PC-9 (cell line): ENCODE measurements around the gene DNAJB13. TPM values are rescaled to one million over a fixed set of nuclear protein-coding genes. Genes with fewer than 3 reads are reported as not detected.
A peak's percentile ranks its signal among the peaks of the same experiment; 100 is the strongest.

Experiments used
- BruUV-seq: library from RNA; stranded (reverse); fragments of 400-500 nt; replicated peaks from 2 replicates; lab custom pipeline; 2021; lab: Mats Ljungman, UMichigan
- CTCF ChIA-PET: fragments of 300-600 bp; sonication (Branson Sonifier 250); formaldehyde crosslinking; loops from one replicate; lab custom pipeline; 2022; ENCODE audit warnings: antibody characterized with exemption; lab: Charles Lee
- POLR2A ChIA-PET: fragments of 300-600 bp; sonication (Branson Sonifier 250); formaldehyde crosslinking; loops from one replicate; lab custom pipeline; 2022; ENCODE audit warnings: antibody characterized with exemption; ENCODE audit not compliant: unreplicated experiment; lab: Charles Lee
- DNase-seq, 2 experiments: peaks; one replicate each; pipeline versions ENCODE4 v3.0.0 to v3.0.0-alpha.2; 2015 to 2022; ENCODE audit warnings: mixed read lengths in 1 of 2
- H2AFZ ChIP-seq: fragments of 200-600 bp; sonication (generic); 2 replicates; pipeline ENCODE4 v1.8.1; 2017; ENCODE audit warnings: antibody characterized with exemption
- H3F3A ChIP-seq: fragments of 200-600 bp; sonication (generic); 2 replicates; pipeline ENCODE4 v1.8.1; 2017; ENCODE audit warnings: antibody characterized with exemption, mild to moderate bottlenecking, low read depth; ENCODE audit not compliant: insufficient read depth
- H3K27ac ChIP-seq: fragments of 200-600 bp; sonication (generic); 2 replicates; pipeline ENCODE4 v1.6.1; 2016; ENCODE audit warnings: mixed run types
- H3K27me3 ChIP-seq: fragments of 200-600 bp; sonication (generic); 2 replicates; pipeline ENCODE4 v1.6.1; 2016; ENCODE audit warnings: low read depth, mixed run types; ENCODE audit not compliant: insufficient read depth
- H3K36me3 ChIP-seq: fragments of 200-600 bp; sonication (generic); 2 replicates; pipeline ENCODE4 v1.6.1; 2016; ENCODE audit warnings: low read depth, mixed run types
- H3K4me1 ChIP-seq: fragments of 200-600 bp; sonication (generic); replicated peaks from 2 replicates; pipeline ENCODE4 v1.6.1; 2016; ENCODE audit warnings: mixed run types; ENCODE audit not compliant: insufficient read depth
- H3K4me2 ChIP-seq: fragments of 200-600 bp; sonication (generic); 2 replicates; pipeline ENCODE4 v1.6.1; 2017; ENCODE audit warnings: mixed run types
- H3K4me3 ChIP-seq: fragments of 200-600 bp; sonication (generic); 2 replicates; pipeline ENCODE4 v1.6.1; 2016; ENCODE audit warnings: mixed run types
- H3K79me2 ChIP-seq: fragments of 200-600 bp; sonication (generic); 2 replicates; pipeline ENCODE4 v1.6.1; 2017; ENCODE audit warnings: low read depth, mixed run types
- H3K9me2 ChIP-seq: fragments of 200-600 bp; sonication (generic); 2 replicates; pipeline ENCODE4 v1.8.1; 2017; ENCODE audit warnings: mild to moderate bottlenecking; ENCODE audit not compliant: insufficient read depth
- H3K9me3 ChIP-seq: fragments of 200-600 bp; sonication (generic); 2 replicates; pipeline ENCODE4 v1.8.1; 2016; ENCODE audit warnings: low read depth; ENCODE audit not compliant: insufficient read depth
- H4K20me1 ChIP-seq: fragments of 200-600 bp; sonication (generic); 2 replicates; pipeline ENCODE4 v1.8.1; 2017; ENCODE audit not compliant: insufficient read depth
- EZH2 ChIP-seq: fragments of 200-600 bp; sonication (generic); IDR thresholded peaks from 2 replicates; pipeline ENCODE4 v1.8.0; 2017; ENCODE audit warnings: antibody characterized with exemption, low read depth
- intact Hi-C: fragments of 100-400 bp; cut with micrococcal nuclease; formaldehyde crosslinking; loops from one replicate; pipeline ENCODE4 v1.10.0; 2022; ENCODE audit not compliant: unreplicated experiment
- total RNA-seq: library from RNA; stranded (reverse); gene quantifications from 2 replicates; pipeline ENCODE4 v1.2.3, GENCODE V29; 2021
- TF ChIP-seq, protein P1 (sequence below): fragments of 200-600 bp; sonication (generic); conservative IDR thresholded peaks from 2 replicates; pipeline ENCODE4 v1.6.1; 2017; ENCODE audit warnings: mixed run types, antibody characterized with exemption, mild to moderate bottlenecking, moderate library complexity

DNAJB13 gene
- total RNA-seq, 1 experiment from 2014 or later: 0.79 TPM

DNA sequence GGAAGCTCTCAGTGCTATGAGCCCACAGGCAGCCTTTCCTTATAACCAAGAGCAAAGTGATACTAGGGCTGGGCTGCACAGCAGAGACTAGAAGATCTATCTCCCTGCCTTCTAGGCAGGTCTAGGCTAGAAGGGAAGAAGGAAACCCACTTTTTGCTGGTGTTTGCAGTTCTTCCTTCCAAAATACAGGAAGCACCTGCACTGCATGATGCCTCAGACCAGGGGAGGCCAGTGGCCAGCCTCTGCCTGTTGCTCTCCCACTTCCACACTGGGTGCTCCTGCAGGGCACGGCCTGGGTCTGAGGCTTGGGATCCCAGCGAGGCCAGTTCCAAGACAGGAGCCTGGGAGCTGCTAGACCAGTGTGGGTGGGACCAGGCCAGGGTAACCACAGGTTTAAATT is 64.1 kb downstream of the DNAJB13 start:
- Histone ChIP-seq H3K27me3 (no peaks in the 10 kb centered on the region), H3K9me2 (no peaks in the 10 kb centered on the region), H4K20me1 (no peaks in the 10 kb centered on the region), H3K4me3 (no peak overlapping the region), H2AFZ (no peak overlapping the region), H3K36me3 (0 out of 2 replicates have a peak, but pooled peaks cover 15% of the 10 kb centered on the region), H3K4me1 (peaks cover 25% of the 10 kb centered on the region), H3K9me3 (no peaks in the 10 kb centered on the region), H3F3A (peaks cover 23% of the 10 kb centered on the region; the same call in 1 of the 2 replicates), H3K27ac (no peak overlapping the region), H3K4me2 (no peak overlapping the region), H3K79me2 (no peaks in the 10 kb centered on the region)
- intact Hi-C loops: no loop called here
- ChIA-PET CTCF (interaction anchor here (0.6 kb wide), 1 partner anchor 23 kb away, joined by 7 read pairs; no protein-coding TSS in a partner anchor), POLR2A (interaction anchor here (0.5 kb wide), 1 partner anchor 115 kb away, joined by 3 read pairs; no protein-coding TSS in a partner anchor)
- no TSS peak for BruUV-seq
- no peak for DNase-seq
- TF ChIP-seq, protein P1, sequence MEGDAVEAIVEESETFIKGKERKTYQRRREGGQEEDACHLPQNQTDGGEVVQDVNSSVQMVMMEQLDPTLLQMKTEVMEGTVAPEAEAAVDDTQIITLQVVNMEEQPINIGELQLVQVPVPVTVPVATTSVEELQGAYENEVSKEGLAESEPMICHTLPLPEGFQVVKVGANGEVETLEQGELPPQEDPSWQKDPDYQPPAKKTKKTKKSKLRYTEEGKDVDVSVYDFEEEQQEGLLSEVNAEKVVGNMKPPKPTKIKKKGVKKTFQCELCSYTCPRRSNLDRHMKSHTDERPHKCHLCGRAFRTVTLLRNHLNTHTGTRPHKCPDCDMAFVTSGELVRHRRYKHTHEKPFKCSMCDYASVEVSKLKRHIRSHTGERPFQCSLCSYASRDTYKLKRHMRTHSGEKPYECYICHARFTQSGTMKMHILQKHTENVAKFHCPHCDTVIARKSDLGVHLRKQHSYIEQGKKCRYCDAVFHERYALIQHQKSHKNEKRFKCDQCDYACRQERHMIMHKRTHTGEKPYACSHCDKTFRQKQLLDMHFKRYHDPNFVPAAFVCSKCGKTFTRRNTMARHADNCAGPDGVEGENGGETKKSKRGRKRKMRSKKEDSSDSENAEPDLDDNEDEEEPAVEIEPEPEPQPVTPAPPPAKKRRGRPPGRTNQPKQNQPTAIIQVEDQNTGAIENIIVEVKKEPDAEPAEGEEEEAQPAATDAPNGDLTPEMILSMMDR: no peak
- TF ChIP-seq EZH2: no peak

DNA sequence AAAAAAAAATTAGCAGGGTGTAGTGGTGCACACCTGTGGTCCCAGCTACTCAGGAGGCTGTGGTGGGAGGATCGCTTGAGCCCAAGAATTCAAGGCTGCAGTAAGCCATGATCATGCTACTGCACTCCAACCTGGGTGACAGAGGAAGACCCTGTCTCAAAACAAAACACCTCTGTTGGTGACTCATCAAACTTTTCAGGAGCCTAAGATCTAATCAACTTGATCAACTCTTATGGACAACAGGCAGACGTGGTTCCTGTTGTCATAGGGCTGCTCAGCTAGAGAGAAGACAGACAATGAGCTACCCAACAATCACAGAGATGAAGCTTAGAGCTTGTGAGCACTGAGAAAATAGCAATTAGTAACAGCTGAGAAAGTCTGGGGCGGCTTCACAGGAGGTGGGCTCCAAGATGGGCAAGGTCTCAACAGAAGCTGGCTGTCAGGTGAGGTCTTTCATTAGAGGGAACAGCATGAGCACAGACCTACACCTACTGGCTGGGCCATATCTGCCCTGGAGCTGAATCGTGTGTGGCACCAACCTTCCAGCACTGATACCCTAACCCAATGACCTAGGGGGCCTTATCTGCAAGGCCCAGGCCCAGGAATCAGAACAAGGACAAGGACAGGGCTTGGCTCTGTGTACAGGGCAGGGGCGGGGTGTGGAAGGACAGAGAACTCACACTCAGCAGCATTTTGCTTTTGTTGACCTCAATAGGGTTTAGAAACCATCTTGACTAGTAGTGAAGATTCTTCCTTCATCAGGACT is 65.3 kb downstream of the DNAJB13 start:
- Histone ChIP-seq H3K4me2 (no peak overlapping the region), H3F3A (peaks cover 20% of the 10 kb centered on the region; the same call in 1 of the 2 replicates), H3K4me3 (no peak overlapping the region), H3K27me3 (no peaks in the 10 kb centered on the region), H2AFZ (no peak overlapping the region), H3K79me2 (no peaks in the 10 kb centered on the region), H3K9me2 (no peaks in the 10 kb centered on the region), H4K20me1 (no peaks in the 10 kb centered on the region), H3K9me3 (no peaks in the 10 kb centered on the region), H3K4me1 (peaks cover 31% of the 10 kb centered on the region), H3K36me3 (0 out of 2 replicates have a peak, but pooled peaks cover 15% of the 10 kb centered on the region), H3K27ac (no peak overlapping the region)
- CTCF ChIA-PET: no interaction called here
- POLR2A ChIA-PET: no interaction called here
- no TSS peak for BruUV-seq
- TF ChIP-seq, protein P1: no peak
- TF ChIP-seq EZH2: no peak
- intact Hi-C loops: no loop called here
- no peak for DNase-seq

DNA sequence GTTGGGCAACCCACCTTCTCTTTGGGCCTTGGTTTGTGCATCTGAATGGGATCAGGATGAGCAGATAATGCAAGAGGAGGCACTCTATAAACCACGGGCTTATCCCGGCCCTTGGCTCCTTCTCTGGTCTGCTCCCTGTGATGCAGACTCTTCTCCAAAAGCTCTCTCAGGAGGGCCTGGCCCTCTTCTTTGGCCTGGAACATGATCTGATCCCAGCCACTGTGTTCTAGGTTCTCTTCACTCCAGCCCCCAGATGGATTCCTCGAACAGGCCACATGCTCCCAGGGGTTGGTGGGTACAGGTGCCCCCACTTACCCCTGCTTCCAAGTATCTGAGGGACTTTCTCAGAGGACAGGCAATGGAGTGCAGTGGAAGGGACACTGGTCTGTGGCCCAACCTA is 66.8 kb downstream of the DNAJB13 start:
- TF ChIP-seq, protein P1: no peak
- no peak for TF ChIP-seq EZH2
- intact Hi-C loops: no loop called here
- no peaks in the 10 kb centered on the region for H4K20me1 ChIP-seq
- POLR2A ChIA-PET: no interaction called here
- no peaks in the 10 kb centered on the region for H3K9me3 ChIP-seq
- H3F3A ChIP-seq: peaks cover 20% of the 10 kb centered on the region; the same call in 1 of the 2 replicates
- H3K27ac ChIP-seq: peak overlapping the region; percentile 79
- peaks cover 31% of the 10 kb centered on the region for H3K4me1 ChIP-seq
- BruUV-seq: no TSS peak
- H3K4me2 ChIP-seq: peak overlapping the region; percentile 57
- H3K9me2 ChIP-seq: no peaks in the 10 kb centered on the region
- H3K36me3 ChIP-seq: 0 out of 2 replicates have a peak, but pooled peaks cover 15% of the 10 kb centered on the region
- H3K27me3 ChIP-seq: no peaks in the 10 kb centered on the region
- CTCF ChIA-PET: no interaction called here
- no peaks in the 10 kb centered on the region for H3K79me2 ChIP-seq
- no peak overlapping the region for H3K4me3 ChIP-seq
- DNase-seq: no peak
- no peak overlapping the region for H2AFZ ChIP-seq
